Stomach (tissue), 4 donors: ENCODE measurements around the gene ZMYM1.
"Not testable (repeated sequence)": the region's sequence is repeated elsewhere in the genome, so short reads cannot be mapped to it uniquely, and the experiment has no call there.

Experiments used
- CTCF ChIP-seq, 7 experiments: fragments of 450-650 bp in 4 of 7; fragments of 200-600 bp in 3 of 7; sonication (generic) in 3 of 7; IDR thresholded peaks; one replicate each; pipeline ENCODE4 v1.5.1; 2016 to 2019; ENCODE audit warnings: antibody characterized with exemption in 7 of 7, control low read depth in 2 of 7, mild to moderate bottlenecking in 1 of 7
- EP300 ChIP-seq: sonication (generic); formaldehyde crosslinking; IDR thresholded peaks from one replicate; pipeline ENCODE4 v1.6.1; 2017; ENCODE audit warnings: antibody characterized with exemption
- POLR2AphosphoS5 ChIP-seq, 3 donors: sonication (generic); formaldehyde crosslinking; IDR thresholded peaks; one replicate each; pipeline ENCODE4 v1.6.1; 2016; ENCODE audit warnings: antibody characterized with exemption in 3 of 3

DNA sequence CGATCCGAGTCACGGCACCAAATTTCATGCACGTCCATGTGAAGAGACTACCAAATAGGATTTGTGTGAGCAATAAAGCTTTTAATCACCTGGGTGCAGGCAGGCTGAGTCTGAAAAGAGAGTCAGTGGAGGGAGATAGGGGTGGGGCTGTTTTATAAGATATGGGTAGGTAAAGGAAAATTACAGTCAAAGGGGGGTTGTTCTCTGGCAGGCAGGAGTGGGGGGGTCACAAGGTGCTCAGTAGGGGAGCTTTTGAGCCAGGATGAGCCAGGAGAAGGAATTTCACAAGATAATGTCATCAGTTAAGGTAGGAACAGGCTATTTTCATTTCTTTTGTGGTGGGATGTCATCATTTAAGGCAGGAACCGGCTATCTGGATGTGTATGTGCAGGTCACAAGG lies 58.4 kb downstream of the ZMYM1 start:
- TF ChIP-seq EP300; POLR2AphosphoS5 (IDR thresholded peaks at IDR 0.05); CTCF (IDR thresholded peaks at IDR 0.05): not testable (repeated sequence)
